ENCODE results near the gene ZNF580. TPM values are rescaled to one million over a fixed set of nuclear protein-coding genes. Genes with fewer than 3 reads are reported as not detected.
A peak's percentile ranks its signal among the peaks of the same experiment; 100 is the strongest.

ZNF580 gene
- total and polyA plus RNA-seq, 5 experiments from 2014 or later, result 15.3 to 111 (median 21.7) TPM

GRCh38 chr19:55669418-55670279, 28.8 kb downstream of the ZNF580 start:
- Mint-ChIP-seq H3K4me1 (peaks cover 13 to 55% (median 42%) of the 10 kb centered on the region in 4 donors), H3K4me3 (peak overlapping the region in 1 of 10 donors; percentile 14), H3K36me3 (peaks cover 0 to 89% (median 4%) of the 10 kb centered on the region in 3 donors), H3K9me3 (no peaks in the 10 kb centered on the region), H3K27ac (peak overlapping the region in 1 of 10 donors; percentile 33), H3K27me3 (no peaks in the 10 kb centered on the region)
- DNase-seq, result no peak
- no peak for ATAC-seq
- POLR2A ChIA-PET, result interaction anchor here (1.5 kb wide), 1 partner anchor 11 kb away, joined by 4 read pairs; no protein-coding TSS in a partner anchor

- no peaks in the 10 kb centered on the region for H3K27me3 Mint-ChIP-seq
- ATAC-seq (no peak), DNase-seq (no peak)
- H3K27ac Mint-ChIP-seq, result peak overlapping the region in 6 of 10 donors; percentile 34 to 75 (median 58)
- peak overlapping the region in 3 of 10 donors; percentile 12 to 26 (median 14) for H3K4me3 Mint-ChIP-seq
- peaks cover 14 to 54% (median 43%) of the 10 kb centered on the region in 4 donors for H3K4me1 Mint-ChIP-seq
- no peaks in the 10 kb centered on the region for H3K9me3 Mint-ChIP-seq
- peaks cover 2 to 84% (median 4%) of the 10 kb centered on the region in 3 donors for H3K36me3 Mint-ChIP-seq
- POLR2A ChIA-PET, result interaction anchor here (1.0 to 1.6 kb wide), 5 partner anchors 12 to 38 kb away, joined by 3 to 8 read pairs (median 6); partner anchors contain the start of gene U2AF2
These were observed 29.7 kb downstream of the ZNF580 start for GRCh38 chr19:55670280-55671053.

DNA sequence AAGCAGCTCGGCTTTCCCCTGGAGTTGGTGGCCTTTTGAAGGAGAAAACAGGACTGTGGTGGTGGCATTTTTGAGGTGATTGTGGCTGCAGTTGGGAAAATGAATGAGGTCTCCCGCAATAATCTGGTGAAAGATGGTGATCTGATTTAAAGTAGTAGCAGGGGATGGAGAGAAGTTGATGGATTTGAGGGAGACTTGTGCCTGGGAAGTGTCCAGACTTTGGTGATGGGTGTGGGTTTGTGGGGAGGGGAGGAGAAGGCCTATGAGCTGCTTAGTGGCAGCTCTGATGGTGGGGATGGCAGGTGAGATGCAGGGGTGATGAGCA, 30.2 kb downstream of the ZNF580 start:
- Mint-ChIP-seq H3K36me3 (peaks cover 4 to 79% (median 4%) of the 10 kb centered on the region in 3 donors), H3K27me3 (no peaks in the 10 kb centered on the region), H3K4me1 (peaks cover 19 to 57% (median 48%) of the 10 kb centered on the region in 4 donors), H3K4me3 (peak overlapping the region in 1 of 10 donors; percentile 7), H3K9me3 (no peaks in the 10 kb centered on the region), H3K27ac (peak overlapping the region in 5 of 10 donors; percentile 46 to 62 (median 57))
- ATAC-seq, result no peak
- DNase-seq, result no peak
- POLR2A ChIA-PET, result interaction anchor here (1.0 to 1.6 kb wide), 4 partner anchors 14 to 39 kb away, joined by 3 to 8 read pairs (median 6); partner anchors contain the start of gene U2AF2

- peak overlapping the region in 3 of 10 donors; percentile 3 to 39 (median 29) for H3K4me3 Mint-ChIP-seq
- peak overlapping the region in 9 of 10 donors; percentile 22 to 90 (median 66) for H3K27ac Mint-ChIP-seq
- no peaks in the 10 kb centered on the region for H3K9me3 Mint-ChIP-seq
- POLR2A ChIA-PET, result interaction anchor here (1.2 kb wide), 1 partner anchor 19 kb away, joined by 3 read pairs; no protein-coding TSS in a partner anchor
- DNase-seq (no peak), ATAC-seq (no peak)
- peaks cover 0 to 65% (median 4%) of the 10 kb centered on the region in 3 donors for H3K36me3 Mint-ChIP-seq
- H3K27me3 Mint-ChIP-seq, result no peaks in the 10 kb centered on the region
- H3K4me1 Mint-ChIP-seq, result peaks cover 26 to 68% (median 57%) of the 10 kb centered on the region in 4 donors
These were observed 31.6 kb downstream of the ZNF580 start for GRCh38 chr19:55672418-55672817.

GRCh38 chr19:55673465-55673864, 32.7 kb downstream of the ZNF580 start:
- POLR2A ChIA-PET, result interaction anchor here (0.6 to 1.1 kb wide), 6 partner anchors 16 to 266 kb away, joined by 3 to 5 read pairs (median 3); partner anchors contain the start of gene UBE2S
- H3K4me3 Mint-ChIP-seq, result peak overlapping the region in 9 of 10 donors; percentile 1 to 50 (median 42)
- H3K36me3 Mint-ChIP-seq, result peaks cover 2 to 63% (median 4%) of the 10 kb centered on the region in 3 donors
- no peaks in the 10 kb centered on the region for H3K27me3 Mint-ChIP-seq
- peaks cover 33 to 71% (median 63%) of the 10 kb centered on the region in 4 donors for H3K4me1 Mint-ChIP-seq
- DNase-seq, result no peak
- H3K9me3 Mint-ChIP-seq, result no peaks in the 10 kb centered on the region
- H3K27ac Mint-ChIP-seq, result peak overlapping the region; percentile 8 to 93 (median 81)
- ATAC-seq, result no peak

- POLR2A ChIA-PET, result interaction anchor here (0.7 to 1.5 kb wide), 5 partner anchors 17 to 73 kb away, joined by 3 to 8 read pairs (median 4); partner anchors contain the start of gene U2AF2
- Mint-ChIP-seq H3K36me3 (peaks cover 2 to 63% (median 4%) of the 10 kb centered on the region in 3 donors), H3K4me3 (peak overlapping the region; percentile 1 to 98 (median 42))
These were observed 33.1 kb downstream of the ZNF580 start for GRCh38 chr19:55673889-55674288.

DNA sequence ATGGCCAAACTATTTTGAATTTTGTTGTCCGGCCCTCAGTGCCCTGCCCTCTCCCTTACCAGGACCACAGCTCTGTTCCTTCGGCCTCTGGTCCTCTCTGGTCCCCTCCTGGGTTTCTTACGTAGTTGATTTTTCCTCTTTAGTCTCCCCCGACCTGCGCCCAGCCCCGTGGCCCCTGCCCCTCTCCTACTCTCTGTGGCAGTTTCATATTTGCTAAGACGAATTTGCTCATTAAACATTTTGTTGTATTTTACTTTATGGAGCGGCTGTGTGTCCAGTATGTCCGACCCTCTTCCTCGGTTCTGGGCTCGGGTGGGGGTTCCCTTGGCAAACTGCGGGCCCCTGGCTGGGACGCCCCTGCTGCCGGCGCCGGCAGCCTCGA, 33.6 kb downstream of the ZNF580 start:
- DNase-seq, result no peak
- Mint-ChIP-seq H3K36me3 (peaks cover 2 to 62% (median 4%) of the 10 kb centered on the region in 3 donors), H3K4me1 (peaks cover 38 to 77% (median 70%) of the 10 kb centered on the region in 4 donors), H3K27ac (peak overlapping the region; percentile 37 to 96 (median 89)), H3K4me3 (peak overlapping the region; percentile 46 to 98 (median 62)), H3K27me3 (no peaks in the 10 kb centered on the region), H3K9me3 (no peaks in the 10 kb centered on the region)
- no peak for ATAC-seq
- POLR2A ChIA-PET, result interaction anchor here (1.0 to 1.5 kb wide), 4 partner anchors 18 to 39 kb away, joined by 3 to 8 read pairs (median 6); partner anchors contain the start of genes U2AF2 and ZNF581

More at GRCh38 chr19:55673889-55674288, 33.1 kb downstream of the ZNF580 start:
- Mint-ChIP-seq H3K4me1 (peaks cover 37 to 75% (median 66%) of the 10 kb centered on the region in 4 donors), H3K27me3 (no peaks in the 10 kb centered on the region), H3K9me3 (no peaks in the 10 kb centered on the region), H3K27ac (peak overlapping the region in 9 of 10 donors; percentile 58 to 93 (median 89))
- DNase-seq, result no peak
- ATAC-seq, result no peak

- POLR2A ChIA-PET, result interaction anchor here (1.0 to 1.9 kb wide), 4 partner anchors 18 to 32 kb away, joined by 4 to 8 read pairs (median 6); partner anchors contain the start of genes U2AF2 and ZNF581
- Mint-ChIP-seq H3K36me3 (peaks cover 2 to 63% (median 4%) of the 10 kb centered on the region in 3 donors), H3K27ac (peak within 1 kb of the TSS; percentile 89 to 99 (median 96)), H3K9me3 (no peaks in the 10 kb centered on the region), H3K4me3 (peak within 1 kb of the TSS; percentile 94 to 98 (median 96)), H3K4me1 (peaks cover 42 to 81% (median 71%) of the 10 kb centered on the region in 4 donors), H3K27me3 (no peaks in the 10 kb centered on the region)
- DNase-seq (peak; percentile 88 to 99 (median 97)), ATAC-seq (peak; percentile 89 to 93)
These were observed 34.2 kb downstream of the ZNF580 start, which contains the start of gene EPN1 for GRCh38 chr19:55674841-55675660. Gene EPN1, plus strand, starts transcription at chr19:55675226. Its CDS starts 3,402 bp downstream, at chr19:55678628.

GRCh38 chr19:55675661-55676354, 35.0 kb downstream of the ZNF580 start:
- H3K36me3 Mint-ChIP-seq, result peaks cover 2 to 63% (median 4%) of the 10 kb centered on the region in 3 donors
- peak overlapping the region; percentile 94 to 98 (median 96) for H3K4me3 Mint-ChIP-seq
- POLR2A ChIA-PET, result interaction anchor here (0.6 to 1.9 kb wide), 2 partner anchors 21 to 23 kb away, joined by 3 to 5 read pairs; partner anchors contain the start of gene U2AF2
- peaks cover 40 to 80% (median 69%) of the 10 kb centered on the region in 4 donors for H3K4me1 Mint-ChIP-seq
- H3K27ac Mint-ChIP-seq, result peak overlapping the region; percentile 89 to 99 (median 96)
- H3K9me3 Mint-ChIP-seq, result no peaks in the 10 kb centered on the region
- ATAC-seq (no peak), DNase-seq (no peak)
- H3K27me3 Mint-ChIP-seq, result no peaks in the 10 kb centered on the region

- Mint-ChIP-seq H3K36me3 (peaks cover 2 to 61% (median 4%) of the 10 kb centered on the region in 3 donors), H3K27me3 (no peaks in the 10 kb centered on the region), H3K9me3 (no peaks in the 10 kb centered on the region), H3K27ac (peak overlapping the region in 7 of 10 donors; percentile 70 to 97 (median 87)), H3K4me1 (peaks cover 36 to 78% (median 66%) of the 10 kb centered on the region in 4 donors), H3K4me3 (peak overlapping the region; percentile 86 to 98 (median 96))
- POLR2A ChIA-PET, result interaction anchor here (1.0 to 1.9 kb wide), 2 partner anchors 10 to 22 kb away, joined by 3 to 5 read pairs; partner anchors contain the start of gene U2AF2
- DNase-seq, result no peak
- ATAC-seq, result no peak
These were observed 35.6 kb downstream of the ZNF580 start for GRCh38 chr19:55676383-55676782.

All from naive thymus-derived CD8-positive, alpha-beta T cell (primary cell).